Measurements from ENCODE around the gene POLK.

POLK gene

DNA sequence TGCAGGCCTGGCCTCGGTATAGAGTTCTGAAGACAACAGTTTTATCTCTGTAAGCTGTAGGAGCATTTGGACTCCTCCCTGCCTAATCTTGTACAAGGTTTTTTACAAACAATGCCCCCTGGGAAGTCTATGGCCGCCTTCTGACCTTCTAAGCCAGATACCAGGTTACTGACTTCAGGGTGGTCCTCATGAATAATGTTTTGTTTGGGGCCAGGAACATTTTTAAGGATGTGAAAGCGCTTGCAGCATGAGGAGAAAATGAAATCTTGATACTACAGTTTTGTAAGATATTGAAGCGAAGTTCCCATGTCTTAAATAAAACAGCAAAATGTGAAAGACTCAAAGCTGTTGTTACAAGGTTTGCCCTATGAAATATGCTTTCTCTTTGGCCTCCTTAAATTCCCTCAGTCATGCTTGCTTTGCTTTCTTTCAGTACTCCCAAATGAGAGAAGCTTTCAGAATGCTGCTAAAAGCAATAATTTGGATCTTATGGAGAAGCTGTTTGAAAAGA is 104.7 kb downstream of the POLK start:
- H3K4me1 Mint-ChIP-seq: no peaks in the 10 kb centered on the region
- CTCF ChIA-PET: interaction anchor here (1.3 kb wide), 1 partner anchor 16 kb away, joined by 4 read pairs; no protein-coding TSS in a partner anchor
- no peak overlapping the region for H3K27ac Mint-ChIP-seq

GRCh38 chr5:75616971-75617621 is 105.4 kb downstream of the POLK start:
- H3K9me3 Mint-ChIP-seq: no peaks in the 10 kb centered on the region
- no peak overlapping the region for H3K27ac Mint-ChIP-seq
- no peak for DNase-seq
- H3K27me3 Mint-ChIP-seq: peaks cover 10% of the 10 kb centered on the region
- no peak overlapping the region for H3K4me3 Mint-ChIP-seq
- CTCF ChIA-PET: interaction anchor here (1.3 kb wide), 1 partner anchor 16 kb away, joined by 4 read pairs; no protein-coding TSS in a partner anchor
- H3K36me3 Mint-ChIP-seq: no peaks in the 10 kb centered on the region
- H3K4me1 Mint-ChIP-seq: no peaks in the 10 kb centered on the region

More for the DNA sequence above, 104.7 kb downstream of the POLK start:
- H3K4me3 Mint-ChIP-seq: no peak overlapping the region
- no peaks in the 10 kb centered on the region for H3K9me3 Mint-ChIP-seq
- no peak for DNase-seq
- H3K27me3 Mint-ChIP-seq: peaks cover 14% of the 10 kb centered on the region
- H3K36me3 Mint-ChIP-seq: no peaks in the 10 kb centered on the region

- Mint-ChIP-seq H3K4me3 (no peak overlapping the region), H3K4me1 (no peaks in the 10 kb centered on the region), H3K36me3 (no peaks in the 10 kb centered on the region), H3K27me3 (peaks cover 8% of the 10 kb centered on the region), H3K27ac (no peak overlapping the region), H3K9me3 (no peaks in the 10 kb centered on the region)
- DNase-seq: no peak
- CTCF ChIA-PET: no interaction called here
These were observed 106.2 kb downstream of the POLK start for GRCh38 chr5:75617736-75618352.

DNA sequence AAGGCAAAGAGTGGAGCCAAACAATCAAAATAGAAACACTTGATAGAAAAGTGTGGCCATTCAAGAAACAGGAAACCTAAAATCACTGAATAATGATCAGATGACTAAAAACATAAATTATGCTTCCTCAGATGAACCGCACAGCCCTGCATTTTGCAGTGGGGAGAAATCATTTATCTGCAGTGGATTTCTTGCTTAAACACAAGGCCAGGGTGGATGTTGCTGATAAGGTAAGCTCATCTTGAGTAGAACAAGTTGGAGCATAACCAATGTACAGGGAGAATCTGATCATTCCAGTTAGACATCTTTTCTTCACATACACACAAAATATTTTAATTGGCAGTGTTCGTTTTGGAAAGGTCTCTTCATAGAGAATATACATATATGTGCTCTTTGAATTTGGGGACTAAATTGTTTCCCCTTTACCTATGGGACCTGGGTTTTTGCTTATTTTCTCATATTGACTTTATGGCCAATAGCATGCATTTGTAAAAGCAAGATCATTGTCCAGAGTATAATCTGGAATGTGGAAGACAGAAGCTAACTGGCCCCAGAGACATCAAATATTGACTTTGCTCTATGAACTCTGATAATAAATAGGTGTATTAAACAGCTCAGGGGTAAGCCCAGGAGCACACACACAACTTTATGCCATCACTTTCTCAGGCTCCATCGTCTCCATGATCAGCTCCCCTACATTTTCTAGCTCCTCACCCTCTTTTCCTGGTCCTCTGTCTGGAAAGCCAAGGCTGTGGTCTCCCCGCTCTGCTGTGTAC is 108.7 kb downstream of the POLK start:
- DNase-seq: no peak
- Mint-ChIP-seq H3K9me3 (no peaks in the 10 kb centered on the region), H3K27ac (no peak overlapping the region), H3K4me3 (no peak overlapping the region), H3K27me3 (peaks cover 5% of the 10 kb centered on the region), H3K36me3 (no peaks in the 10 kb centered on the region), H3K4me1 (no peaks in the 10 kb centered on the region)
- CTCF ChIA-PET: no interaction called here

DNA sequence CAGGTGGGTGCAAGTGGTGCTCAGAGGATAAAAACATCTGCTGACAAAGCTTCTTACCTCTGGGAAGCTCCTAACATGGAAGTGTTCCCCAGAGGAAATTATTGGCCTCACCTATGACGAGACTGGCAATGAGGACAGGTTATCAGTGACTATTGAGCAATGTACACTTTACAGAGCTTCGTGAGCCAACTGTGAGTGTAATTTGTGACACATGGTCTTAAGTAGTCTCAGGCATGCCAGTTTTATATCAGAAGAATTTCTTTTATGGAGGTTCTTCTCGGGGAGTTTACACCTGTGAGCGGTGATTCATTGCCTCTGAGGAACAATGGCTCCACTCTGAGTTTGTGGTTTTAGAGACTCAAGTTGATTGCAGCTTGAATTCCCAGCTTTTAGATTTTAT is 110.9 kb downstream of the POLK start:
- Mint-ChIP-seq H3K27me3 (peaks cover 5% of the 10 kb centered on the region), H3K36me3 (no peaks in the 10 kb centered on the region), H3K4me1 (no peaks in the 10 kb centered on the region), H3K4me3 (no peak overlapping the region), H3K27ac (no peak overlapping the region), H3K9me3 (no peaks in the 10 kb centered on the region)
- CTCF ChIA-PET: no interaction called here
- DNase-seq: no peak

GRCh38 chr5:75623846-75624245 is 112.2 kb downstream of the POLK start:
- DNase-seq: no peak
- H3K9me3 Mint-ChIP-seq: no peaks in the 10 kb centered on the region
- no peaks in the 10 kb centered on the region for H3K4me1 Mint-ChIP-seq
- CTCF ChIA-PET: no interaction called here
- H3K27me3 Mint-ChIP-seq: peaks cover 5% of the 10 kb centered on the region
- H3K36me3 Mint-ChIP-seq: no peaks in the 10 kb centered on the region
- no peak overlapping the region for H3K27ac Mint-ChIP-seq
- no peak overlapping the region for H3K4me3 Mint-ChIP-seq

DNA sequence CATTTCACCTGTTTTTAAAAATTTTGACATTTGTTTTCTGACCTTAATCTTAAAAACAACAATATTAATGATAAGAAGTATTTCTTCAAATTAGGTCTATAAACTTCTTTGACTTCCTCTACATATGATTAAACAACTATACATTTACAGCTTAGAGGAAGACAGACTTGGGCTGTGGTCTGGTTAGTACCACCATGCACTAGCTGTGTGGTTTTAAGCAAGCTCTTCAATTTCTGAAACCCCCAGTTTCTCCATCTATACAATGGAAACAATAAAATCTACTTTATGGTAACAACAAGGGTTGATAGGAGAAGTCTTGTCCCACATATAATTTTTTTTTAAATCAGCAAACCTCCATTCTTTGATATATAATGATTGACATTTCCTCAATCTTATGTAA is 115.3 kb downstream of the POLK start:
- Mint-ChIP-seq H3K9me3 (no peaks in the 10 kb centered on the region), H3K27ac (no peak overlapping the region), H3K36me3 (no peaks in the 10 kb centered on the region), H3K27me3 (no peaks in the 10 kb centered on the region), H3K4me1 (no peaks in the 10 kb centered on the region), H3K4me3 (no peak overlapping the region)
- CTCF ChIA-PET: no interaction called here
- DNase-seq: no peak

- no peaks in the 10 kb centered on the region for H3K36me3 Mint-ChIP-seq
- no peaks in the 10 kb centered on the region for H3K4me1 Mint-ChIP-seq
These were observed 116.1 kb downstream of the POLK start for GRCh38 chr5:75627801-75628200.

DNA sequence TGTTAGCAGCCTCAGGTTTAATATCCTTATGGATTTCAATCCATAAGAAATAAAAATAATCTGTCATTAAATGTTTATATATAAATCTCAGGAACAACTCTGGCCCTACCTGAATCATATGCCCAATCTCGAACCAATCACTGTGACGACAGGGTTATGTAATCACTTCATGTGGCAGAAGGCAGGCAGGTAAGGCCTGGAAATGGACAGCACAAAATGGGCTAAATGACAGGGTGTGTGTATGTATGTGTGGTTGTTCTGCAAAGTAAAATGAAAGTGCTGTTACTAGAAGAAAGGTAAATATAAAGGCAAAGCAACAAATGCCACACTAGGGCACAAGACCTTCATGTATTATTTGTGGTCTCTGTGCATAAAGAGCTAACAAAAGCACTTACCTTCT is 119.2 kb downstream of the POLK start:
- CTCF ChIA-PET: no interaction called here
- no peak overlapping the region for H3K4me3 Mint-ChIP-seq
- no peak overlapping the region for H3K27ac Mint-ChIP-seq
- peaks cover 2% of the 10 kb centered on the region for H3K9me3 Mint-ChIP-seq
- no peaks in the 10 kb centered on the region for H3K4me1 Mint-ChIP-seq
- no peaks in the 10 kb centered on the region for H3K27me3 Mint-ChIP-seq
- DNase-seq: no peak
- H3K36me3 Mint-ChIP-seq: no peaks in the 10 kb centered on the region

More at GRCh38 chr5:75627801-75628200, 116.1 kb downstream of the POLK start:
- CTCF ChIA-PET: no interaction called here
- no peak for DNase-seq
- Mint-ChIP-seq H3K27ac (no peak overlapping the region), H3K9me3 (no peaks in the 10 kb centered on the region), H3K4me3 (no peak overlapping the region), H3K27me3 (no peaks in the 10 kb centered on the region)

GRCh38 chr5:75632321-75632720 is 120.6 kb downstream of the POLK start:
- no peak for DNase-seq
- CTCF ChIA-PET: no interaction called here
- Mint-ChIP-seq H3K36me3 (no peaks in the 10 kb centered on the region), H3K27me3 (peaks cover 5% of the 10 kb centered on the region), H3K27ac (no peak overlapping the region), H3K9me3 (peaks cover 2% of the 10 kb centered on the region), H3K4me3 (no peak overlapping the region), H3K4me1 (no peaks in the 10 kb centered on the region)

- no peaks in the 10 kb centered on the region for H3K36me3 Mint-ChIP-seq
- no peaks in the 10 kb centered on the region for H3K4me1 Mint-ChIP-seq
- H3K9me3 Mint-ChIP-seq: peaks cover 2% of the 10 kb centered on the region
- peaks cover 5% of the 10 kb centered on the region for H3K27me3 Mint-ChIP-seq
- CTCF ChIA-PET: no interaction called here
- H3K27ac Mint-ChIP-seq: no peak overlapping the region
- no peak for DNase-seq
- no peak overlapping the region for H3K4me3 Mint-ChIP-seq
These were observed 126.3 kb downstream of the POLK start for GRCh38 chr5:75637949-75638348.

DNA sequence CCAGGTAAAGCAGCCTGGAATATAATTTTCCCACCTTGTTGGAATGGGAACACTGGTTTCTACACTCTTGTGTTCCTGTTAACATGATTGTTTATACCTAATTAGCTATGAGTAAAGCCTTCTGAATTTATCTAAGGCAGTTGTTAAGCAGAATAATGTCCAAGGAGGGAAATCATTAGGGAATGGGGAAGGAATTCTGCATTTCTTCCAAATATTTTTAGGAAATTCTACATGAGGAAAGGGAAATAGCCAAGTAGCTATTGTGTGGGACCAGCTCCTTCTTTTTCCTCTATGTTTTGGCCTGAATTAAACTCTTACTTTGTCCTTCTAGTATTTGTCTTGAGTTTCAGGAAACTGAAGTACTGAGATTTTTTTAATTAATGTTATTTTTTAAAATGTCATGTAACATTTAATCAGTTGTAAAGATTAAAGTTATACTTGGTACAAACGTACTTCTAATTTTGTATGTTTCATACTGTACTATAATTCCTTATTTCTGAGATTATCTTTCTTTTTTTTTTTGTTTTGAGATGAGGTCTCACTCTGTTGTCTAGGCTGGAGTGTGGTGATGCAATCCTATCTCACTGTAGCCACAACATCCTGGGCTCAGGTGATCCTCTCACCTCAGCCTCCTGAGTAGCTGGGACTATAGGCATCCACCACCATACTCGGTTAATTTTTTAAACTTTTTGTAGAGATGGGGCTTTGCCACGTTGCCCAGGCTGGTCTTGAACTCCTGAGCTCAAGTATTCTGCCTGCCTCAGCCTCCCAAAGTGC is 128.0 kb downstream of the POLK start:
- no peaks in the 10 kb centered on the region for H3K4me1 Mint-ChIP-seq
- DNase-seq: no peak
- no peaks in the 10 kb centered on the region for H3K36me3 Mint-ChIP-seq
- no peak overlapping the region for H3K27ac Mint-ChIP-seq
- peaks cover 5% of the 10 kb centered on the region for H3K27me3 Mint-ChIP-seq
- CTCF ChIA-PET: no interaction called here
- no peak overlapping the region for H3K4me3 Mint-ChIP-seq
- no peaks in the 10 kb centered on the region for H3K9me3 Mint-ChIP-seq

DNA sequence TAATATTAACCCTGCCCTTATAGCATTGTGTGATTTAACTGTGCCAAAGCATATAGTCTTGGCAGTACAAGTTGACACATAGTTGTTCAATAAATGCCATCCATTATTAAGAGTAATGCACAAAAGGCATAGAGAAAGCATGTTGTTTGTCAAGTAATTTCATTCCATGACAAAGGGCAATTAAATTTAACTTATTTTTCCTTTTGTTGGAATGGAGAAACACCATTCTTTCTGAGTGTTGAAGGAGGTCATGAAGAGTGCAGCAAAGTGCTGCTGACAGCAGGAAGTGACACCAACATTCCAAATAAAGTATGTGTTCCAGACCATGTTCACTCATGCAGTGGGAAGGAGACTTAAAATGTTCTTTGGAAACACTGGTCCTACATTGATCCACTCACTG is 128.7 kb downstream of the POLK start:
- Mint-ChIP-seq H3K27ac (no peak overlapping the region), H3K4me1 (no peaks in the 10 kb centered on the region), H3K4me3 (no peak overlapping the region), H3K9me3 (no peaks in the 10 kb centered on the region), H3K36me3 (no peaks in the 10 kb centered on the region), H3K27me3 (peaks cover 5% of the 10 kb centered on the region)
- no peak for DNase-seq
- CTCF ChIA-PET: no interaction called here

GRCh38 chr5:75640826-75641225 is 129.1 kb downstream of the POLK start:
- no peak overlapping the region for H3K27ac Mint-ChIP-seq
- no peak for DNase-seq
- H3K9me3 Mint-ChIP-seq: no peaks in the 10 kb centered on the region
- CTCF ChIA-PET: no interaction called here
- no peak overlapping the region for H3K4me3 Mint-ChIP-seq
- H3K27me3 Mint-ChIP-seq: peaks cover 5% of the 10 kb centered on the region
- no peaks in the 10 kb centered on the region for H3K4me1 Mint-ChIP-seq
- no peaks in the 10 kb centered on the region for H3K36me3 Mint-ChIP-seq
